ENCODE data around the gene CCDC34. TPM values are rescaled to one million over a fixed set of nuclear protein-coding genes. Genes with fewer than 3 reads are reported as not detected.

The CCDC34 gene
- total and polyA plus RNA-seq, 2 of the 4 experiments (the other 2 are of a cell fraction) = 2.5 to 4.5 TPM

DNA sequence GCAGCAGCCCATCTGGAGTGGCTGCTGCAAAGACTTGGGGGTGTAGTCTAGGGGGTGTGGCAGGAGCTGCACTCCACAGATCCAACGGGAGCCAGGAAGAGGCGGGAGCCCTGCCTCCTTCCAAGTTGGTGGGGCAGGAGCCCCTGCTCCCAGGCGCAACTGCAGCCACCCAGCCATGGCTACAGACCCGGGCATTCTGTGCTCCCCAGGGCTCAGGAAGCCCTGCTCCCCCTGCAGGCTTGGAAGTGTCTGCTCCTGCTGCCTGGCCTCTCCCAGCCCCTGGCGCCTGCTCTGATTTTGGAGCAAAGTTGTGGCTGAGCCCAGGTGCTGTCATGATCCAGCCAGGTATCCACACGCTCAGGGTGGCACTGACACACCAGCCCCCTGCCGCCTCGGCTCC lies 58.5 kb downstream of the CCDC34 start:
- no peaks in the 10 kb centered on the region for H3K9me1 ChIP-seq (ENCODE audit: insufficient read depth, low read length)
- H2BK15ac ChIP-seq (ENCODE audit: low read depth, low read length) = no peak overlapping the region
- no TSS peak for BruUV-seq (replicated peaks)
- no peak overlapping the region for H3K23ac ChIP-seq (ENCODE audit: low read depth, low read length)
- no CpG with 5 or more reads among the region's 8 CpGs for WGBS, 2 experiments (ENCODE audit: extremely low coverage in 2 of 2, insufficient read length in 1 of 2)
- no peak overlapping the region for H3K9ac ChIP-seq (ENCODE audit: low read depth, low read length)
- H4K5ac ChIP-seq (ENCODE audit: low read depth, low read length) = no peak overlapping the region
- H3K79me1 ChIP-seq (ENCODE audit: low read depth in 1 of 2, low read length in 2 of 2) = no peaks in the 10 kb centered on the region
- H3K4me3 ChIP-seq (ENCODE audit: insufficient read depth, low read depth, low read length) = no peak overlapping the region
- H3K4me2 ChIP-seq (ENCODE audit: low read depth, low read length) = no peak overlapping the region
- no peak overlapping the region for H3K14ac ChIP-seq (replicated peaks; ENCODE audit: low read depth, low read length)
- H2AK9ac ChIP-seq (replicated peaks; ENCODE audit: low read depth, low read length, poor library complexity) = no peak overlapping the region
- no peaks in the 10 kb centered on the region for H3K36me3 ChIP-seq (ENCODE audit: control insufficient read depth, insufficient read depth, low read length)
- H3K9me3 ChIP-seq (ENCODE audit: control insufficient read depth, insufficient read depth, low read length) = peaks cover 4% of the 10 kb centered on the region; the same call in 1 of the 2 replicates
- intact Hi-C loops (cut with micrococcal nuclease) = no loop called here
- DNase-seq = no peak
- no peak for ATAC-seq (ENCODE audit: low read depth)
- H4K20me1 ChIP-seq (ENCODE audit: insufficient read depth, low read length) = no peaks in the 10 kb centered on the region
- TF ChIP-seq, protein P1, sequence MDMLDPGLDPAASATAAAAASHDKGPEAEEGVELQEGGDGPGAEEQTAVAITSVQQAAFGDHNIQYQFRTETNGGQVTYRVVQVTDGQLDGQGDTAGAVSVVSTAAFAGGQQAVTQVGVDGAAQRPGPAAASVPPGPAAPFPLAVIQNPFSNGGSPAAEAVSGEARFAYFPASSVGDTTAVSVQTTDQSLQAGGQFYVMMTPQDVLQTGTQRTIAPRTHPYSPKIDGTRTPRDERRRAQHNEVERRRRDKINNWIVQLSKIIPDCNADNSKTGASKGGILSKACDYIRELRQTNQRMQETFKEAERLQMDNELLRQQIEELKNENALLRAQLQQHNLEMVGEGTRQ (IDR thresholded peaks at IDR 0.05; ENCODE audit: low read depth, low read length) = no peak
- TF ChIP-seq POLR2A (IDR thresholded peaks at IDR 0.05; ENCODE audit: low read depth, low read length) (no peak), CHD1 (IDR thresholded peaks at IDR 0.05; ENCODE audit: low read depth, low read length) (no peak), MAFK (IDR thresholded peaks at IDR 0.05; ENCODE audit: low read depth, low read length) (no peak), RCOR1 (IDR thresholded peaks at IDR 0.05; ENCODE audit: insufficient replicate concordance, low read length) (no peak)
- no peak overlapping the region for H2BK120ac ChIP-seq (ENCODE audit: low read depth, low read length)
- in situ Hi-C loops (cut with MboI; ENCODE audit: low sequenced_read_pairs) = no loop called here
- POLR2A ChIA-PET (ENCODE audit: unreplicated experiment) = no interaction called here
- H3K18ac ChIP-seq (ENCODE audit: low read depth, low read length) = no peak overlapping the region
- no peak overlapping the region for H3K4ac ChIP-seq (ENCODE audit: low read depth, low read length)
- no peaks in the 10 kb centered on the region for H3K27me3 ChIP-seq (ENCODE audit: control insufficient read depth, insufficient read depth, low read length)
- H3K56ac ChIP-seq (ENCODE audit: extremely low read depth, insufficient read depth, low read length) = no peak overlapping the region
- no peak overlapping the region for H2BK5ac ChIP-seq (ENCODE audit: low read depth, low read length, poor library complexity, severe bottlenecking)
- H2AFZ ChIP-seq (replicated peaks; ENCODE audit: low read length, poor library complexity) = no peak overlapping the region
- dilution Hi-C loops (cut with HindIII; ENCODE audit: low sequenced_read_pairs, unreplicated experiment) = no loop called here
- H2BK20ac ChIP-seq (ENCODE audit: low read depth, low read length) = no peak overlapping the region
- CTCF ChIA-PET = no interaction called here
- H4K91ac ChIP-seq (ENCODE audit: insufficient read depth, low read depth, low read length) = no peak overlapping the region
- no peaks in the 10 kb centered on the region for H3K4me1 ChIP-seq (ENCODE audit: control insufficient read depth, insufficient read depth, low read length)
- no peak overlapping the region for H3K27ac ChIP-seq (ENCODE audit: insufficient read depth, low read length)
- H4K8ac ChIP-seq (ENCODE audit: low read depth in 2 of 2, low read length in 2 of 2) = no peak overlapping the region
- H2AK5ac ChIP-seq (ENCODE audit: low read depth, low read length) = no peak overlapping the region

Measured in IMR-90 (cell line).